ENCODE measurements around the gene SLC37A3.

- TF ChIP-seq CTCF (IDR thresholded peaks at IDR 0.05) (no peak), POLR2AphosphoS5 (IDR thresholded peaks at IDR 0.05) (no peak), POLR2A (IDR thresholded peaks at IDR 0.05) (no peak)
Observed at GRCh38 chr7:140322759-140323158, 75.6 kb downstream of the SLC37A3 start.
